Endothelial cell (in vitro differentiated cells): Measurements from ENCODE around the gene MRPL28. TPM values are rescaled to one million over a fixed set of nuclear protein-coding genes. Genes with fewer than 3 reads are reported as not detected.

Experiments
- DNase-seq: peaks from one replicate; pipeline ENCODE4 v3.0.0; 2021; ENCODE audit warnings: low spot score
- H3K27ac Mint-ChIP-seq: one replicate; pipeline ENCODE4 v1.8.0; 2021; ENCODE audit warnings: mixed read lengths, inconsistent platforms; ENCODE audit not compliant: unreplicated experiment
- H3K27me3 Mint-ChIP-seq: one replicate; pipeline ENCODE4 v1.8.0; 2021; ENCODE audit warnings: mild to moderate bottlenecking, moderate library complexity, mixed read lengths, inconsistent platforms; ENCODE audit not compliant: unreplicated experiment
- H3K36me3 Mint-ChIP-seq: one replicate; pipeline ENCODE4 v1.8.0; 2021; ENCODE audit warnings: mild to moderate bottlenecking, low read depth, mixed read lengths, inconsistent platforms; ENCODE audit not compliant: unreplicated experiment
- H3K4me1 Mint-ChIP-seq: one replicate; pipeline ENCODE4 v1.8.0; 2021; ENCODE audit warnings: mild to moderate bottlenecking, mixed read lengths, inconsistent platforms; ENCODE audit not compliant: unreplicated experiment
- H3K4me3 Mint-ChIP-seq: one replicate; pipeline ENCODE4 v1.8.0; 2021; ENCODE audit warnings: mild to moderate bottlenecking, mixed read lengths, inconsistent platforms; ENCODE audit not compliant: unreplicated experiment
- H3K9me3 Mint-ChIP-seq: one replicate; pipeline ENCODE4 v1.8.0; 2021; ENCODE audit warnings: mixed read lengths, inconsistent platforms; ENCODE audit not compliant: unreplicated experiment
- CTCF ChIP-seq: fragments of 200-600 bp; sonication (generic); IDR thresholded peaks from one replicate; pipeline ENCODE4 v1.5.0; 2021; ENCODE audit warnings: antibody characterized with exemption; ENCODE audit not compliant: unreplicated experiment
- total RNA-seq: library from RNA; stranded (reverse); fragmentation: NEBNext Ultra II Directional; extraction: Animal tissue kit (Norgen Biotek cat#: 25700); gene quantifications from one replicate; pipeline ENCODE4 v1.2.1, GENCODE V29; 2021; ENCODE audit not compliant: unreplicated experiment

MRPL28 gene
- total RNA-seq, 1 donor from 2014 or later = 70.8 TPM

GRCh38 chr16:368388-369158 is 1.8 kb downstream of the MRPL28 start:
- no peak for TF ChIP-seq CTCF
- Mint-ChIP-seq H3K9me3 (no peaks in the 10 kb centered on the region), H3K36me3 (peaks cover 15% of the 10 kb centered on the region), H3K27me3 (peaks cover 12% of the 10 kb centered on the region), H3K4me1 (peaks cover 2% of the 10 kb centered on the region), H3K27ac (no peak overlapping the region), H3K4me3 (no peak overlapping the region)
- no peak for DNase-seq

DNA sequence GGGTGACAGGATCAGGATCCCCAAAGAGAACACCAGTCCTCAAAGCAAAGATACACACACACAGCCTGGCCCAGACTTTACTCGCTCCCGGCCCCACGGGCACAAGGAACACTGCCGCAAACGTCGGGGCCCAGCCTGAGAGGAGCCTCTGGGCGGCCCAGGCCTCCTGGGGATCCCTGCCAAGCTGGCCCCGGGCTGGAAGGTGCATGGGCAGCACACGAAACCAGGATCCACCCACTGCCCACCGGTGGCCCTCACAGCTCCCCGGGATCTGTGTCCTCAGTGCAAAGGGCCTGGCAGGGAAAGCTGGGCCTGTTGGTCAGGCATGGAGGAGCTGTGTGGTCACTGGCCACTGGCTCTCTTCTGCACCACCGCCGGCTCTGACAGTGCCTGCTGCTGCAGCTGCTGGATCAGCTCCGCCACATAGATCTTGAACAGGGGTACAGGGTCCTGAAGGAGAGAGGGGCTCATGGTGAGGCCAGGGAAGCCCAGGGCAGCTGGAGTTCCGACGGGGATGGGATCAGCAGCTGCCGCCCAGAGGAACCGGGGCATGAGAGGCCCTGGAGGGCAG is 2.9 kb downstream of the MRPL28 start:
- Mint-ChIP-seq H3K27ac (no peak overlapping the region), H3K4me3 (peak overlapping the region; percentile 62), H3K4me1 (peaks cover 2% of the 10 kb centered on the region), H3K27me3 (peaks cover 9% of the 10 kb centered on the region), H3K9me3 (no peaks in the 10 kb centered on the region), H3K36me3 (peaks cover 12% of the 10 kb centered on the region)
- DNase-seq = no peak
- no peak for TF ChIP-seq CTCF

DNA sequence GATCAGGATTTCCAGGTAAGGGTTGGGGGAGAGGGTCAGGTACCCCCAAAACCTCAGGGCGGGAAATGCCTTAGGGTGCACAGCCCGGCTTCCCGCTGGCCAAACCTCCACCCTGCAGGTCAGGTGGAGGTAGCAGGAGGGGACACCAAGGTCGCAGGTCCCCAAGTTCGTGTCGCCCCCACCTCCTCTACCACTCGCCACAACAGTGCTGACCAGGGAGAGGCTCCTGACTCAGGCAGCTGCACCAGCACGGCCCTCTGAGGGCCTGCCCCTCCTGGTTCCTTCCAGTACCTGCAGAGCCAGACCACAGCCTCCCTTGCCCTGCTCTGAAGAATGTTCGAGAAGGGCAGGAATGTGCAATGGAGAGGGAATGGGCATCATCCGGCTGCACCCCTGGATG is 3.9 kb downstream of the MRPL28 start:
- H3K9me3 Mint-ChIP-seq = no peaks in the 10 kb centered on the region
- DNase-seq = no peak
- no peak overlapping the region for H3K27ac Mint-ChIP-seq
- peaks cover 8% of the 10 kb centered on the region for H3K36me3 Mint-ChIP-seq
- no peak for TF ChIP-seq CTCF
- H3K27me3 Mint-ChIP-seq = peaks cover 9% of the 10 kb centered on the region
- peaks cover 2% of the 10 kb centered on the region for H3K4me1 Mint-ChIP-seq
- no peak overlapping the region for H3K4me3 Mint-ChIP-seq

- Mint-ChIP-seq H3K4me1 (no peaks in the 10 kb centered on the region), H3K36me3 (peaks cover 4% of the 10 kb centered on the region)
Observed at GRCh38 chr16:364595-365491, 5.5 kb downstream of the MRPL28 start.

More at GRCh38 chr16:364595-365491, 5.5 kb downstream of the MRPL28 start:
- no peak for DNase-seq
- no peak overlapping the region for H3K4me3 Mint-ChIP-seq
- no peaks in the 10 kb centered on the region for H3K9me3 Mint-ChIP-seq
- H3K27ac Mint-ChIP-seq = no peak overlapping the region
- H3K27me3 Mint-ChIP-seq = peaks cover 6% of the 10 kb centered on the region
- no peak for TF ChIP-seq CTCF
